ENCODE results near the gene ALB. TPM values are rescaled to one million over a fixed set of nuclear protein-coding genes. Genes with fewer than 3 reads are reported as not detected.
A peak's percentile ranks its signal among the peaks of the same experiment; 100 is the strongest.

The ALB gene
- total RNA-seq, 1 donor from 2014 or later = 11.6 TPM

DNA sequence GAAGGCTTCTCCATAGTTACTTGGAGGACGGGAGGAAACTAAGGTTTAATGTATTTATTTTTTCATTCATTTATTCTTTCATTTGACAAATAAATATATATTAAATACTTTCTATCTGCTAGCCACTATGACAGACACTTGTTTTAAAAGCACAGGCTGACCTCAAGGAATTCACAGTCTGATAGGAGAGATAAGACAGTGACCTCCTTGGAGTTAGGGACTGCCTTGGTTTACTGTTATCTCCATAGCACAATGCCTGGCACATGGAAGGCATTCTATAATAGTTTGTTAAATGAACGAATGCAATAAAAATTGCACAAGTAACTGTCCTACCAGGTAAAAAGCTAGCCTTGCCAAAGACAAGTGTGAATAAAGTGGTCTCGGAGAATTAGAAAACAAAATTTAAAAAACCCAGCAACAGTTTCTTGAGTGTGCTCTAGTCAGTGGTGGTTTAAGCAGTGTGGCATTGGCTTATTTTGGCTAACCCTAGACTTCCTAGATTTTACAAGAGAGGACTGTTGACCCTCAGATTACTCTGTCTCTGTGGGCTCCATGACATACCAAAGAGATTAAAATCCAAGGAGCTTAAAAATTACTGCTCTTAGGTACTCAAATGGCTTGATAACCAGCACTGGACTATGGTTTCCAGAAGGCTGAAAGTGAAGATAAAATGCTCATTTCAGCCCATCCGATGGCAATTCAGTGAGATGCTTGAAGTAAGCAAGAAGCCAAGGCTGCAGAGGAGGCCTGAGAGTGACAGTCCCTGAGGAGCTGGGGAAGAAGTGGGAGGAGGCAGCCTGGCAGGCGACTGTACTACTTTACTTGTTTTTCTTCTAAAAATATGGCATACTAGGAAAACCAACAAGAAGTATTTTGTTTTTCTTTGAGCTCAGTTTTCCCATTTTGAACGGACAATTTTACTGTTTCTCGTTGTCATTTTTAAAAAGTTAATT lies 41.6 kb downstream of the ALB start:
- TF ChIP-seq CTCF (IDR thresholded peaks at IDR 0.05; ENCODE audit: unreplicated experiment) = no peak
- peaks cover 3% of the 10 kb centered on the region for H3K9me3 Mint-ChIP-seq (ENCODE audit: low read depth)
- no peak overlapping the region for H3K27ac Mint-ChIP-seq
- H3K27me3 Mint-ChIP-seq = no peaks in the 10 kb centered on the region
- DNase-seq (ENCODE audit: low spot score, unreplicated experiment) = no peak
- no peak overlapping the region for H3K4me3 Mint-ChIP-seq (ENCODE audit: low read depth)
- peaks cover 20% of the 10 kb centered on the region for H3K4me1 Mint-ChIP-seq (ENCODE audit: low read depth)
- peaks cover 6% of the 10 kb centered on the region for H3K36me3 Mint-ChIP-seq (ENCODE audit: insufficient read depth)

GRCh38 chr4:73446336-73446938 lies 42.4 kb downstream of the ALB start:
- Mint-ChIP-seq H3K9me3 (ENCODE audit: low read depth) (peaks cover 3% of the 10 kb centered on the region), H3K4me1 (ENCODE audit: low read depth) (peaks cover 21% of the 10 kb centered on the region), H3K27me3 (no peaks in the 10 kb centered on the region), H3K4me3 (ENCODE audit: low read depth) (no peak overlapping the region), H3K27ac (no peak overlapping the region), H3K36me3 (ENCODE audit: insufficient read depth) (peaks cover 4% of the 10 kb centered on the region)
- peak; percentile 77 for TF ChIP-seq CTCF (IDR thresholded peaks at IDR 0.05; ENCODE audit: unreplicated experiment)
- no peak for DNase-seq (ENCODE audit: low spot score, unreplicated experiment)

- H3K27ac Mint-ChIP-seq = no peak overlapping the region
- no peaks in the 10 kb centered on the region for H3K36me3 Mint-ChIP-seq (ENCODE audit: insufficient read depth)
- no peak for DNase-seq (ENCODE audit: low spot score, unreplicated experiment)
- no peaks in the 10 kb centered on the region for H3K27me3 Mint-ChIP-seq
- no peak overlapping the region for H3K4me3 Mint-ChIP-seq (ENCODE audit: low read depth)
- no peaks in the 10 kb centered on the region for H3K9me3 Mint-ChIP-seq (ENCODE audit: low read depth)
- H3K4me1 Mint-ChIP-seq (ENCODE audit: low read depth) = peaks cover 18% of the 10 kb centered on the region
- TF ChIP-seq CTCF (IDR thresholded peaks at IDR 0.05; ENCODE audit: unreplicated experiment) = no peak
Observed at GRCh38 chr4:73447671-73448070, 43.6 kb downstream of the ALB start.

GRCh38 chr4:73448448-73449203 lies 44.5 kb downstream of the ALB start:
- H3K27me3 Mint-ChIP-seq = no peaks in the 10 kb centered on the region
- no peak overlapping the region for H3K4me3 Mint-ChIP-seq (ENCODE audit: low read depth)
- no peak overlapping the region for H3K27ac Mint-ChIP-seq
- TF ChIP-seq CTCF (IDR thresholded peaks at IDR 0.05; ENCODE audit: unreplicated experiment) = no peak
- DNase-seq (ENCODE audit: low spot score, unreplicated experiment) = no peak
- H3K36me3 Mint-ChIP-seq (ENCODE audit: insufficient read depth) = no peaks in the 10 kb centered on the region
- no peaks in the 10 kb centered on the region for H3K9me3 Mint-ChIP-seq (ENCODE audit: low read depth)
- peaks cover 26% of the 10 kb centered on the region for H3K4me1 Mint-ChIP-seq (ENCODE audit: low read depth)

- Mint-ChIP-seq H3K4me1 (ENCODE audit: low read depth) (peaks cover 29% of the 10 kb centered on the region), H3K36me3 (ENCODE audit: insufficient read depth) (no peaks in the 10 kb centered on the region), H3K27ac (no peak overlapping the region), H3K9me3 (ENCODE audit: low read depth) (no peaks in the 10 kb centered on the region), H3K4me3 (ENCODE audit: low read depth) (peak overlapping the region; percentile 4), H3K27me3 (no peaks in the 10 kb centered on the region)
- no peak for TF ChIP-seq CTCF (IDR thresholded peaks at IDR 0.05; ENCODE audit: unreplicated experiment)
- no peak for DNase-seq (ENCODE audit: low spot score, unreplicated experiment)
Observed at GRCh38 chr4:73450398-73451004, 46.4 kb downstream of the ALB start.

All from progenitor cell of endocrine pancreas (in vitro differentiated cells).